ENCODE results near the gene CCDC192.

Gene CCDC192

GRCh38 chr5:127849891-127850290, 146.7 kb downstream of the CCDC192 start:
- no peak overlapping the region for H3K4me3 ChIP-seq (replicated peaks; ENCODE audit: low read depth, low read length)
- TF ChIP-seq CTCF (IDR thresholded peaks at IDR 0.05; ENCODE audit: insufficient read depth, low read length, poor library complexity, severe bottlenecking): no peak
- no peaks in the 10 kb centered on the region for H3K36me3 ChIP-seq (ENCODE audit: control insufficient read depth, insufficient read depth, low read length)
- no peaks in the 10 kb centered on the region for H3K27me3 ChIP-seq (replicated peaks; ENCODE audit: control insufficient read depth, insufficient read depth, low read length)
- DNase-seq (ENCODE audit: extremely low read depth, insufficient read length): no peak

GRCh38 chr5:127851964-127852363, 148.8 kb downstream of the CCDC192 start:
- Histone ChIP-seq H3K27me3 (replicated peaks; ENCODE audit: control insufficient read depth, insufficient read depth, low read length) (no peaks in the 10 kb centered on the region), H3K4me3 (replicated peaks; ENCODE audit: low read depth, low read length) (no peak overlapping the region), H3K36me3 (ENCODE audit: control insufficient read depth, insufficient read depth, low read length) (no peaks in the 10 kb centered on the region)
- TF ChIP-seq CTCF (IDR thresholded peaks at IDR 0.05; ENCODE audit: insufficient read depth, low read length, poor library complexity, severe bottlenecking): no peak
- DNase-seq (ENCODE audit: extremely low read depth, insufficient read length): no peak

- no peak for TF ChIP-seq CTCF (IDR thresholded peaks at IDR 0.05; ENCODE audit: insufficient read depth, low read length, poor library complexity, severe bottlenecking)
- H3K27me3 ChIP-seq (replicated peaks; ENCODE audit: control insufficient read depth, insufficient read depth, low read length): no peaks in the 10 kb centered on the region
- no peaks in the 10 kb centered on the region for H3K36me3 ChIP-seq (ENCODE audit: control insufficient read depth, insufficient read depth, low read length)
- H3K4me3 ChIP-seq (replicated peaks; ENCODE audit: low read depth, low read length): no peak overlapping the region
- no peak for DNase-seq (ENCODE audit: extremely low read depth, insufficient read length)
These were observed 151.3 kb downstream of the CCDC192 start for GRCh38 chr5:127854520-127854919.

- DNase-seq (ENCODE audit: extremely low read depth, insufficient read length): no peak
- no peak overlapping the region for H3K4me3 ChIP-seq (replicated peaks; ENCODE audit: low read depth, low read length)
- H3K27me3 ChIP-seq (replicated peaks; ENCODE audit: control insufficient read depth, insufficient read depth, low read length): no peaks in the 10 kb centered on the region
- TF ChIP-seq CTCF (IDR thresholded peaks at IDR 0.05; ENCODE audit: insufficient read depth, low read length, poor library complexity, severe bottlenecking): no peak
- H3K36me3 ChIP-seq (ENCODE audit: control insufficient read depth, insufficient read depth, low read length): no peaks in the 10 kb centered on the region
These were observed 153.1 kb downstream of the CCDC192 start for GRCh38 chr5:127856292-127856691.

GRCh38 chr5:127858116-127858784, 155.1 kb downstream of the CCDC192 start:
- Histone ChIP-seq H3K27me3 (replicated peaks; ENCODE audit: control insufficient read depth, insufficient read depth, low read length) (no peaks in the 10 kb centered on the region), H3K4me3 (replicated peaks; ENCODE audit: low read depth, low read length) (no peak overlapping the region), H3K36me3 (ENCODE audit: control insufficient read depth, insufficient read depth, low read length) (no peaks in the 10 kb centered on the region)
- no peak for DNase-seq (ENCODE audit: extremely low read depth, insufficient read length)
- no peak for TF ChIP-seq CTCF (IDR thresholded peaks at IDR 0.05; ENCODE audit: insufficient read depth, low read length, poor library complexity, severe bottlenecking)

- Histone ChIP-seq H3K4me3 (replicated peaks; ENCODE audit: low read depth, low read length) (no peak overlapping the region), H3K36me3 (ENCODE audit: control insufficient read depth, insufficient read depth, low read length) (no peaks in the 10 kb centered on the region), H3K27me3 (replicated peaks; ENCODE audit: control insufficient read depth, insufficient read depth, low read length) (no peaks in the 10 kb centered on the region)
- TF ChIP-seq CTCF (IDR thresholded peaks at IDR 0.05; ENCODE audit: insufficient read depth, low read length, poor library complexity, severe bottlenecking): no peak
- no peak for DNase-seq (ENCODE audit: extremely low read depth, insufficient read length)
These were observed 157.1 kb downstream of the CCDC192 start for GRCh38 chr5:127860291-127860690.

Measured in GM06990 (cell line).